Measurements from ENCODE around the gene KRTAP10-6. TPM values are rescaled to one million over a fixed set of nuclear protein-coding genes. Genes with fewer than 3 reads are reported as not detected.

The KRTAP10-6 gene
- total and polyA plus RNA-seq, 4 donors = not detected

DNA sequence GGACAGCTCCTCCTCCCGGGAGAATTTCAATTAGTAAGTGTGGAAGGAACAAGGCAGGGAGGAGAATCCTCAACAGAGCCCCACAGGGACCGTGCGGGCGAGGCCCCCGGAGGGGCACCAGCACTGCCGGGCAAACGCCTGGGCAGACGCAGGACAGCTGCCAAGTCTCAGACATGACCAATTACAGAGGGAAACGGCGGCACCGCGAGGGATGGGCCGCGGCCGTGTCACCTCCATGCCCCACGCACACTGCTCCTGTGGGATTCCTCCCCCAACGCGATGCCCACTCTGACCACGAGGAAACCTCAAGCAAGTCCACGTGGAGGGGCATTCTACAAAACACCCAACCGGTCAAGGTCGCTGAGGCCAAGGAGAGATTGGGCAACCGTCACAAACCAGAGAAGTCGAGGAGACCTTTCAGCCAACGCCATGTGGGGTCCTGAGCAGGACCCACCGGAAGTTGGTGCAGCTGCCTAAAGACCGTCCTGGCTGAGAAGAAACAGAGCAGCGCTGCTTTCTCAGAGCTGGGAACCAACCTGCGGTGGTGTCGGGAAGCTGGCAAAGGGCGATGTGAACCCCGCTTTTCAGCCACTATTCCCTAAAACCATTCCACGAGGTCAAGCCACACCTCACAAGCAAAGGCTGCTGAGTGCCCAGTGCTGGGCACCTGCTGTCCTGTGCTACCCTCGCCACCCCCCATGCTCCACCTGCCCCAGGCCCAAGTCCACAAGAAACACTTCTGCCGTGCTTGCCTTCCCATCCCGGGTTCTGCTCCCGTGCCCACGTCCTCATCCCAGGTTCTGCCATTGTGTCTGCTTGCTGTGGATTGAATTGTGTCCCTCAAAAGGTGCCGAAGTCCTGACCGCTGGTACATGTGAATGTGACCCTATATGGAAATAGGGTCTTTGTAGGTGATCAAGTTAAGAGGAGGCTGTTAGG is 20.2 kb downstream of the KRTAP10-6 start:
- Histone ChIP-seq H3K27ac (ENCODE audit: low read depth in 1 of 2, low read length in 2 of 2) (no peak overlapping the region), H3K4me1 (ENCODE audit: control insufficient read depth in 1 of 2, insufficient read depth in 2 of 2, low read length in 2 of 2) (no peaks in the 10 kb centered on the region), H3K4me3 (ENCODE audit: low read length in 2 of 2) (no peak overlapping the region), H3K36me3 (ENCODE audit: control insufficient read depth in 1 of 2, insufficient read depth in 2 of 2, low read length in 1 of 2) (no peaks in the 10 kb centered on the region), H3K9me3 (ENCODE audit: control insufficient read depth, low read length) (peaks cover 2% of the 10 kb centered on the region), H3K27me3 (ENCODE audit: control insufficient read depth in 1 of 2, insufficient read depth in 2 of 2, low read length in 1 of 2) (no peaks in the 10 kb centered on the region)
- DNase-seq = peak in 1 of 2 donors; percentile 65
- WGBS, 2 donors = 94 to 95% methylated on average over 39 to 40 of the region's 40 CpGs
- ATAC-seq (ENCODE audit: low FRiP score) = no peak
- intact Hi-C loops (cut with DNase I) = no loop called here

DNA sequence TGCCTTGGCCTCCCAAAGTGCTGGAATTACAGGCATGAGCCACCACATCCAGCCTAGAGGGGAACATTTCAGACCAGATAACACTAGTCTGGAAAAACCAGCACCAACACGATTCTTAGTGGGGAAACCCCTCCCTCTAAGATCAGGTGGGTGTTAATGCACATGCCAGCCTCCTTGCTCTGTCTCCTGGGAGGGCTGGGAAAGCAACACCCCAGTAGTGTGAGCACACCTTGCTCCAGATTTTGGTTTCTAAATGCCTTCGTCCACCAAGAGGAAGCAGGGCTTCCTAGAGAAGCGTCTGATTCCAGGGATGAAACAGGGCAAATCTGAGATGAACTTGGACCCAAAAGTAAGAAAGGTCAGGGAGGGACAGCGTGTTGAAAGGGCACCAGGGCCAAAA is 21.0 kb downstream of the KRTAP10-6 start:
- H3K27ac ChIP-seq (ENCODE audit: low read depth in 1 of 2, low read length in 2 of 2) = no peak overlapping the region
- intact Hi-C loops (cut with DNase I) = no loop called here
- WGBS, 2 donors = 72 to 87% methylated on average over 4 of the region's 4 CpGs
- H3K36me3 ChIP-seq (ENCODE audit: control insufficient read depth in 1 of 2, insufficient read depth in 2 of 2, low read length in 1 of 2) = no peaks in the 10 kb centered on the region
- no peaks in the 10 kb centered on the region for H3K27me3 ChIP-seq (ENCODE audit: control insufficient read depth in 1 of 2, insufficient read depth in 2 of 2, low read length in 1 of 2)
- DNase-seq = no peak
- no peak overlapping the region for H3K4me3 ChIP-seq (ENCODE audit: low read length in 2 of 2)
- no peaks in the 10 kb centered on the region for H3K4me1 ChIP-seq (ENCODE audit: control insufficient read depth in 1 of 2, insufficient read depth in 2 of 2, low read length in 2 of 2)
- ATAC-seq (ENCODE audit: low FRiP score) = no peak
- H3K9me3 ChIP-seq (ENCODE audit: control insufficient read depth, low read length) = peaks cover 2% of the 10 kb centered on the region

DNA sequence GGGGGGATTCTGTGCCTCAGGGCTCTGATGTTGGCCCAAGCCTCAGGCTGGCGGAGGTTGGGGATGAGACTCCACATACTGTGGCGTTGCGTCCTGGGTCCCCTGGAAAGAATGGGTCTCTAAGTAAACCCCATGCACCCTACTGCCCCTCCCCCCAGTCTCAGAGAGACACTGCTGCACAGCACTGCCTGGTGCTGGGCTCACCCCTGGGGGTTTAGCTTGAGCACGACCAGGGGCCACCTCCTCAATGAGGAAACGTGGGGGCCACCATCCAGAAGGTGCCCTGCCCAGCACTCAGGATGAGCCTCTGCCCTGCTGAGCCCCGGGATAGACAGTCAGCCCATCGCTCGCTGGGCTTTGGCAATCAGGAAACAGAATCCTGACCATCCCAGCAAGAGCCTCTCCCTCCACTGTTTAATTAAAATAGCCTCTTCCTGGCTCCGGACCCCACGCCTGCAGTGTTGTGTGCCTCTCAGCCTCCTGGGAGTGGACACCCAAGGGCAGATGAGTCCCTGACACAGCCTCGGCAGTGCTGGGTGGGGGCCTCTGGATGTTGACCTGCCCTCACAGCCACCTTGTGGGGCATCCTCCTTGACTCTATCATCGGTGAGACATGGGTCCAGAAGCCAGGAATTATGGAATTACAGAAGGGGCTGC is 22.3 kb downstream of the KRTAP10-6 start:
- intact Hi-C loops (cut with DNase I) = no loop called here
- ATAC-seq (ENCODE audit: low FRiP score) = no peak
- peak in 1 of 2 donors; percentile 59 for DNase-seq
- no peaks in the 10 kb centered on the region for H3K27me3 ChIP-seq (ENCODE audit: control insufficient read depth in 1 of 2, insufficient read depth in 2 of 2, low read length in 1 of 2)
- no peak overlapping the region for H3K4me3 ChIP-seq (ENCODE audit: low read length in 2 of 2)
- 88 to 90% methylated on average over 12 of the region's 12 CpGs for WGBS, 2 donors
- no peaks in the 10 kb centered on the region for H3K36me3 ChIP-seq (ENCODE audit: control insufficient read depth in 1 of 2, insufficient read depth in 2 of 2, low read length in 1 of 2)
- no peak overlapping the region for H3K27ac ChIP-seq (ENCODE audit: low read depth in 1 of 2, low read length in 2 of 2)
- H3K4me1 ChIP-seq (ENCODE audit: control insufficient read depth in 1 of 2, insufficient read depth in 2 of 2, low read length in 2 of 2) = no peaks in the 10 kb centered on the region
- H3K9me3 ChIP-seq (ENCODE audit: control insufficient read depth, low read length) = peaks cover 2% of the 10 kb centered on the region

DNA sequence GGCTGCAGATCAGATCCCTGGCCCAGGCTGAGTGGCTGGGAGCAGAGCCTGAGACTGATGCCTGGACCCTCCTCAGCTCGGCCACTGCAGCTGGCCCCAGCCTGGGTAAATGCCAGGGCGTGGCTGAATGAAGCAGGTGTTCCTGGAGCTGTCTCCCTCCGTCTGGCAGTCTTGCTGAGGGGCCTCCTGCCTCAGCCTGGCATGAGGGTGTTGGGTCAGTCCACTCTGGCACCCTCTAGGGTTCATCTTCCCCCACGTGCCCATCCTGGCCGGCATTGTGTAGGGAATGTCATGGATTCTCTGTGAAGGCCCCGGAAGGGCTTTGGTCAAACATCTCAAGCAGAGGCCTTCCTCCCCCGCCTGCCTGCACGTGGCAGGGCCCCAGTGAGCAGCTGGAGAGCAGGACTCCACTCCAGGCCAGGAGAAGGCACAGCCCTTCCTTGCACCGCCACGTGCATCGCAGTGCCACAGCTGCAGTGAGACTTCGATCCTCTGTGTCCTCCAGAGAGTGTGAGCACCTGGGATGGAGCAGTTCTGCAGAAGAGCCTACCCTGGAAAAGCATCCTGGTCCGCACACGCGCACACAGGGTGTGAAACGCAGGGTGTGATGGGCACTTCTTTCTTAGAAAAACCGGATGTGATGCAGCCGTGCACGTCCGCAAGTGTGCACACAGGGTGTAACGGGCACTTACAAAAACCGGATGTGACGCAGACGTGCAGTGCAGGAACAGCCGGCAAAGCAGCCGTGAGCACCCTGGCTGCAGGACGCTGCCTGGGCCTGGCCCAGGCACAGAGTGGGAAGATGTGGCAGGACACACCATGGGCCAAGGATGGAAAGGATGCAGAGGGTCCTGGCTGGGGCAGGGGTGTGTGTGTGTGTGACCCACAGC is 23.4 kb downstream of the KRTAP10-6 start:
- ATAC-seq (ENCODE audit: low FRiP score) (no peak), DNase-seq (no peak)
- WGBS, 2 donors = 80 to 84% methylated on average over 27 of the region's 27 CpGs
- intact Hi-C loops (cut with DNase I) = no loop called here
- H3K27ac ChIP-seq (ENCODE audit: low read depth in 1 of 2, low read length in 2 of 2) = no peak overlapping the region
- no peaks in the 10 kb centered on the region for H3K27me3 ChIP-seq (ENCODE audit: control insufficient read depth in 1 of 2, insufficient read depth in 2 of 2, low read length in 1 of 2)
- H3K9me3 ChIP-seq (ENCODE audit: control insufficient read depth, low read length) = peaks cover 2% of the 10 kb centered on the region
- H3K4me1 ChIP-seq (ENCODE audit: control insufficient read depth in 1 of 2, insufficient read depth in 2 of 2, low read length in 2 of 2) = no peaks in the 10 kb centered on the region
- H3K4me3 ChIP-seq (ENCODE audit: low read length in 2 of 2) = no peak overlapping the region
- no peaks in the 10 kb centered on the region for H3K36me3 ChIP-seq (ENCODE audit: control insufficient read depth in 1 of 2, insufficient read depth in 2 of 2, low read length in 1 of 2)

DNA sequence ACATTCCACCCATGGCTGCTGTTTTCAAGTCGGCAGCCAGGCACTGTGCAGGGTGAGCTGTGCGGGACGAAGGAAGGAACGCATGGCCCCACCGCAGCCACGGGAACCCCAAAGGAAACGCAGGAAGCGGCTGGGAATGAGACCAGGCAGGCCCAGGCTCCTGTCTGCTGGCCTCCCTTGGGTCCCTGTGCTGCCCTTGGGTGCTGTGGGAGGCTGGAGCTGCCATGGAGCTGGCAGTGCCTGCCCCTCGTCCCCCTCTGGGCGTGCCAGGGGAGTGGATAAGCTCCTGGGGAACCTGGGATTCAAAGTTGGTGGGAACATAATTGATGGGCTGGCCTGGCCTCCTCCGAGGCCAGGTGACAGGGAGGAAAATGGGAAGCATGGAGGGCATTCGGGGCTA is 24.0 kb downstream of the KRTAP10-6 start:
- H3K27me3 ChIP-seq (ENCODE audit: control insufficient read depth in 1 of 2, insufficient read depth in 2 of 2, low read length in 1 of 2) = no peaks in the 10 kb centered on the region
- intact Hi-C loops (cut with DNase I) = no loop called here
- no peak overlapping the region for H3K27ac ChIP-seq (ENCODE audit: low read depth in 1 of 2, low read length in 2 of 2)
- DNase-seq (no peak), ATAC-seq (ENCODE audit: low FRiP score) (no peak)
- no peak overlapping the region for H3K4me3 ChIP-seq (ENCODE audit: low read length in 2 of 2)
- no peaks in the 10 kb centered on the region for H3K4me1 ChIP-seq (ENCODE audit: control insufficient read depth in 1 of 2, insufficient read depth in 2 of 2, low read length in 2 of 2)
- no peaks in the 10 kb centered on the region for H3K36me3 ChIP-seq (ENCODE audit: control insufficient read depth in 1 of 2, insufficient read depth in 2 of 2, low read length in 1 of 2)
- 84 to 88% methylated on average over 12 of the region's 12 CpGs for WGBS, 2 donors
- H3K9me3 ChIP-seq (ENCODE audit: control insufficient read depth, low read length) = peaks cover 2% of the 10 kb centered on the region

DNA sequence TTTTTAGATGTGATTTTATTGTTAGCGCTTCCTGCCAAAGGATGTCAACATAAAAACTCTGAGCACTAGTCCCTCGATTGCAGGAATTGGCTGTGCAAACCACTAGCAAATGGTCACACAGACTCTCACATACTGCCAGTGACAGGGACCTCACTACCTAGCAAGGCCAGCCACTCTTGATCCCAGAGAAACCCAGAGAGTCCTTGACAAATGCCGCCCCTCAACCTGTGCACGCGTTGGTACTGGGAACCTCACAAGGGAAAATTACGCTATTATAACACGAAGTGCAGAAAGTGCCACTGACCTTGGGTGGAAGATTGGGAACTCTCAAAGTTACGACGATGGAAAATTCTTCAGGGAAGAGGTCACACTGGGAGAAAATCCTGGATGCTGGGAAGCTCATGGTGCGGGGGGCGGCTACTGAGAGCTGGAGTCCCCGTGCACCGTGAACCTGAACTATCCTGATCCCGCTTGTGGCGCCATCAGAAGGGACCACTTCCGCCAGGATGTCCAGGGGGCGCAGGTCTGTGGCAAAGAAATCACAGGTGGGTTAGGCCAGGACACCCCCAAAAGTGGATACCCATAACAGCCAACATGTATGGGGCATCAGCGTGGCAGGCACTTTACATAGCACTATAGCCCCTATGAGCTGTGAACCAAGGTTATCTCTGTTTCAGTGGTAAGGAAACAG is 24.7 kb downstream of the KRTAP10-6 start:
- H3K27ac ChIP-seq (ENCODE audit: low read depth in 1 of 2, low read length in 2 of 2) = no peak overlapping the region
- H3K4me1 ChIP-seq (ENCODE audit: control insufficient read depth in 1 of 2, insufficient read depth in 2 of 2, low read length in 2 of 2) = no peaks in the 10 kb centered on the region
- no peaks in the 10 kb centered on the region for H3K27me3 ChIP-seq (ENCODE audit: control insufficient read depth in 1 of 2, insufficient read depth in 2 of 2, low read length in 1 of 2)
- intact Hi-C loops (cut with DNase I) = no loop called here
- 94 to 95% methylated on average over 18 of the region's 18 CpGs for WGBS, 2 donors
- H3K4me3 ChIP-seq (ENCODE audit: low read length in 2 of 2) = no peak overlapping the region
- H3K9me3 ChIP-seq (ENCODE audit: control insufficient read depth, low read length) = peaks cover 2% of the 10 kb centered on the region
- H3K36me3 ChIP-seq (ENCODE audit: control insufficient read depth in 1 of 2, insufficient read depth in 2 of 2, low read length in 1 of 2) = no peaks in the 10 kb centered on the region
- no peak for DNase-seq
- ATAC-seq (ENCODE audit: low FRiP score) = no peak

DNA sequence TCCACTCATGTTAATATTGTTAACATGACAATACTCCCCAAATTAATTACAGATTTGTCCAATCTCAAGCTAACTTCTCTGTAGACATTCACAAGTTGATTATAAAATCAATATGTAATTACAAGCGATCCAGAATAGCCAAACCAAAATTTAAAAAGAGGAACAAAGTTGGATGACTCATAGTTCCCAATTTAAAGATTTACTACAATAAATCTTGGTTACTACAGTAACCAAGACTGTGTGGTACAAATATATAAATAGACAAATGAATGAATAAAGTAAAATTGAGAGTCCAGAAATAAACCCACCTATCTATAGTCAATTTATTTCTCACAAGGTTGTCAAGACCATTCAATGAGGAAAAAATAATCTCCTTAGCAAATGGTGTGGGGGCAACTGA is 25.9 kb downstream of the KRTAP10-6 start:
- no peak for DNase-seq
- H3K9me3 ChIP-seq (ENCODE audit: control insufficient read depth, low read length) = peaks cover 2% of the 10 kb centered on the region
- H3K27me3 ChIP-seq (ENCODE audit: control insufficient read depth in 1 of 2, insufficient read depth in 2 of 2, low read length in 1 of 2) = no peaks in the 10 kb centered on the region
- H3K4me3 ChIP-seq (ENCODE audit: low read length in 2 of 2) = no peak overlapping the region
- ATAC-seq (ENCODE audit: low FRiP score) = no peak
- no peaks in the 10 kb centered on the region for H3K4me1 ChIP-seq (ENCODE audit: control insufficient read depth in 1 of 2, insufficient read depth in 2 of 2, low read length in 2 of 2)
- no peaks in the 10 kb centered on the region for H3K36me3 ChIP-seq (ENCODE audit: control insufficient read depth in 1 of 2, insufficient read depth in 2 of 2, low read length in 1 of 2)
- 49 to 56% methylated on average over 1 of the region's 1 CpG for WGBS, 2 donors
- intact Hi-C loops (cut with DNase I) = no loop called here
- no peak overlapping the region for H3K27ac ChIP-seq (ENCODE audit: low read depth in 1 of 2, low read length in 2 of 2)

Data from aorta (tissue), 5 donors.